PC-9 (cell line): ENCODE data around the gene AGPAT3.

Experiments
- EZH2 ChIP-seq: fragments of 200-600 bp; sonication (generic); IDR thresholded peaks from 2 replicates; pipeline ENCODE4 v1.8.0; 2017; ENCODE audit warnings: antibody characterized with exemption, low read depth
- TF ChIP-seq, protein P1 (sequence below): fragments of 200-600 bp; sonication (generic); conservative IDR thresholded peaks from 2 replicates; pipeline ENCODE4 v1.6.1; 2017; ENCODE audit warnings: mixed run types, antibody characterized with exemption, mild to moderate bottlenecking, moderate library complexity

DNA sequence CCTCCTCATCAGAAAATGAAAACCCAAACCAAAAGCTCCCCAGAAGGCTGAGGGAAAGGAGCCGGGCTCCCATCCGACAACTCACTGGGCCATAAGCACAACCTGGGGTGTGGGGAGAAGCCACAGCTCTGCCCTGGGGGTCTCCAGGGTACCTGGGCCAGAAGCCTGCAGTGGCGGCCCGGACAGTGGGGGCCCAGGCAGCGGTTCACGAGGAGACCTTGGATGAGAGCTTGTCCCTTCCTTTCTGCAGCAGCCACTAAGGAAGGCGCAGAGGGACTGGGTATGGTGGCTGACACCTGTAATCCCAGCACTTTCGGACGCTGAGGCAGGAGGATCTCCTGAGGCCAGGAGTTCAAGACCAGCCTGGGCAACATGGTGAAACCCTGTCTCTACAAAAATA, 129.6 kb downstream of the AGPAT3 start:
- TF ChIP-seq, protein P1, sequence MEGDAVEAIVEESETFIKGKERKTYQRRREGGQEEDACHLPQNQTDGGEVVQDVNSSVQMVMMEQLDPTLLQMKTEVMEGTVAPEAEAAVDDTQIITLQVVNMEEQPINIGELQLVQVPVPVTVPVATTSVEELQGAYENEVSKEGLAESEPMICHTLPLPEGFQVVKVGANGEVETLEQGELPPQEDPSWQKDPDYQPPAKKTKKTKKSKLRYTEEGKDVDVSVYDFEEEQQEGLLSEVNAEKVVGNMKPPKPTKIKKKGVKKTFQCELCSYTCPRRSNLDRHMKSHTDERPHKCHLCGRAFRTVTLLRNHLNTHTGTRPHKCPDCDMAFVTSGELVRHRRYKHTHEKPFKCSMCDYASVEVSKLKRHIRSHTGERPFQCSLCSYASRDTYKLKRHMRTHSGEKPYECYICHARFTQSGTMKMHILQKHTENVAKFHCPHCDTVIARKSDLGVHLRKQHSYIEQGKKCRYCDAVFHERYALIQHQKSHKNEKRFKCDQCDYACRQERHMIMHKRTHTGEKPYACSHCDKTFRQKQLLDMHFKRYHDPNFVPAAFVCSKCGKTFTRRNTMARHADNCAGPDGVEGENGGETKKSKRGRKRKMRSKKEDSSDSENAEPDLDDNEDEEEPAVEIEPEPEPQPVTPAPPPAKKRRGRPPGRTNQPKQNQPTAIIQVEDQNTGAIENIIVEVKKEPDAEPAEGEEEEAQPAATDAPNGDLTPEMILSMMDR: no peak
- no peak for TF ChIP-seq EZH2
